ENCODE data around the gene LNP1. TPM values are rescaled to one million over a fixed set of nuclear protein-coding genes. Genes with fewer than 3 reads are reported as not detected.
A peak's percentile ranks its signal among the peaks of the same experiment; 100 is the strongest.

The LNP1 gene
- total RNA-seq, 2 experiments from 2014 or later: 1.9 to 2.4 TPM

DNA sequence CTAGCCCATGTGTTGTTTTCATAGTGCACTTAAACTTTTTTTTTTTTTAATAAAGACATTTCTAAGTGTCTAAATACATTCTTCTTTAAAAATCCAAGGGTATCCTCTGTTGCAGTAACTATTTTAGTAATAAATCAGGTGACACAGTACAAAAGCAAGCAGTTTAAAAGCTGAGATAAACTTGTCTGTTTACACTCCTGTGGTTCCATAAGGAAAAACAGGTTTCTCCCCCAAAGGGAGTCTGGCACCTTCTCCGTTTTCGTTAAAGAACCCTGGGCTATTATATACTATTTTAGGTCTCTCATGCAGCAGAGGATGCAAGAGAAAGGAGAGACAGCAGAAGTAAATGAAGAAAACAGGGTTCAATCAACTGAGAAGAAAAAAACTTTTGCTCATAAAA lies 47.9 kb downstream of the LNP1 start:
- CTCF ChIA-PET: interaction anchor here (0.7 to 1.5 kb wide), 3 partner anchors 14 to 132 kb away, joined by 4 to 5 read pairs (median 4); no protein-coding TSS in a partner anchor
- POLR2A ChIA-PET: no interaction called here
- H3K27ac Mint-ChIP-seq: no peak overlapping the region
- DNase-seq: no peak
- H3K27me3 Mint-ChIP-seq: no peaks in the 10 kb centered on the region
- no peaks in the 10 kb centered on the region for H3K4me1 Mint-ChIP-seq
- peaks cover 3% of the 10 kb centered on the region for H3K36me3 Mint-ChIP-seq (ENCODE audit: low read depth)
- H3K9me3 Mint-ChIP-seq: no peaks in the 10 kb centered on the region
- H3K4me3 Mint-ChIP-seq: no peak overlapping the region

DNA sequence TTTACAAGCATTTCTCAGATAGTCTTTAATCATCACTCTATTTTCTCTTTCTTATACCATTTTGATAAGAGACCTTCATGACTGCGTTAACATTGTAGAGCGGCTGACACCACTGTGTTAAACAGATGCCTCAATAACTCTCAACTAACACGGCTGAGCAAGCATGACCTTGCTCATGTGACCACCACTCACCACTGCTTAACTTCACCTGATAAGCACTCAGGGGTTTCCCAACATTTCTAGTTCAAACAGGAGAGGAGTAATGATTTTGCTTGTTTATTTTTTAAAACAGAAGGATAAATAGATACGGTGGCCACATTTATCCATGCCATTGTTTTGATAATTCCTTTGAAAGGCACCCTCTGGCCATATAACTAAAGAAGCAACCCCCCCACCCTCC lies 53.3 kb downstream of the LNP1 start:
- Mint-ChIP-seq H3K4me1 (peaks cover 6% of the 10 kb centered on the region), H3K9me3 (no peaks in the 10 kb centered on the region), H3K27me3 (no peaks in the 10 kb centered on the region), H3K27ac (no peak overlapping the region), H3K4me3 (no peak overlapping the region), H3K36me3 (ENCODE audit: low read depth) (no peaks in the 10 kb centered on the region)
- ChIA-PET CTCF (no interaction called here), POLR2A (no interaction called here)
- DNase-seq: no peak

DNA sequence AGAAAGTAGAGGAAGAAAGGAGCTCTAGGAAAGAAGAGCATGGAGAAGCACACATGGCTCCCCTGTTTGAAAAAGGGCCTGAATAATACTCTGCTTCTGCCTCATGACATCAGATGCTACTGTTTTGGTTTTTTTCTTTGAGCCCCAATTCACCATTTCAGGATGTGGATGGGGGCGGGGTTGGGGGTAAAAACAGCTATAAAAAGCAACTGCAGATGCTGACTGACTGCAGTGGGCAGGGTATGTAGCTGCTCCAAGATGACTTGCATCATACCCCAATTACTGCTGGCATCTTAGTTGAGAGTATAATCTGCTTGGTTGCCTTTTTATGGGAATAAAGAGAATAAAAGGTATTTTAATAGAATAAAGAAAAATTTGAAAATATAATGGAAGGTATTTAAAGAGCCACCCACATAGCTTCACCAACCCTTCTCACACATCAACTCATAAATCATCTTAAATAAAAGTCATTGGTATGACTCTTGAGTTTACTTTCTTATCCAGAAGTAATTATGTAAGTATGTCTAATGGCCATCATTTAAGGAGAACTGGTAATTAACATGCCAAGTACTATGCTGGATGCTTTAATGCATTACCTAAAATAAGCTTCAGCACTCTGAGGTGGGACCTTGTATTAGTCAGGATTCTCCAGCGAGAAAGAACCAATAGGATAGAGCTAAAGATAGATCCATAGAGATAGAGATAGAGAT lies 54.7 kb downstream of the LNP1 start:
- H3K36me3 Mint-ChIP-seq (ENCODE audit: low read depth): no peaks in the 10 kb centered on the region
- H3K9me3 Mint-ChIP-seq: no peaks in the 10 kb centered on the region
- POLR2A ChIA-PET: no interaction called here
- CTCF ChIA-PET: interaction anchor here (0.5 kb wide), 1 partner anchor 159 kb away, joined by 3 read pairs; no protein-coding TSS in a partner anchor
- no peak overlapping the region for H3K27ac Mint-ChIP-seq
- H3K27me3 Mint-ChIP-seq: no peaks in the 10 kb centered on the region
- H3K4me3 Mint-ChIP-seq: no peak overlapping the region
- peaks cover 6% of the 10 kb centered on the region for H3K4me1 Mint-ChIP-seq
- DNase-seq: no peak

DNA sequence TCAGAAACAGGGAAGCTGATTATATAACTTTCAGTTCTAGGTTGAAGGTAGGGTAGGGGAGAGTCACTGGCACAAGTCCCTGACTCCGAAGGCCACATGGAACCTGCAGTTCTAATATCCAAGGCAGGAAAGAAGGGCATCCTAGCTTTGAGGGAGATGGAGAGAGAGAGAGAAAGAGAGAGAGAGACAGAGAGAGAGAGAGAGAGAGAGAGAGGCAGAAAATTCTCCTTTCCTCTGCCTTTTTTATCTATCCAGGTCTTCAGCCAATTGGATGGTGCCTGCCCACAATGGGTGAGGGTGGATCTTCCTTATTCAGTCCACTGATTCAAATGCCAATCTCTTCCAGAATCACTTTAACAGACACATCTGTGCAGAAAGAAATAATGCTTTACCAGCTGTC lies 55.4 kb downstream of the LNP1 start:
- peaks cover 6% of the 10 kb centered on the region for H3K4me1 Mint-ChIP-seq
- no peak overlapping the region for H3K27ac Mint-ChIP-seq
- H3K36me3 Mint-ChIP-seq (ENCODE audit: low read depth): no peaks in the 10 kb centered on the region
- DNase-seq: no peak
- H3K9me3 Mint-ChIP-seq: no peaks in the 10 kb centered on the region
- no peaks in the 10 kb centered on the region for H3K27me3 Mint-ChIP-seq
- no peak overlapping the region for H3K4me3 Mint-ChIP-seq
- ChIA-PET CTCF (interaction anchor here (0.5 kb wide), 1 partner anchor 159 kb away, joined by 3 read pairs; no protein-coding TSS in a partner anchor), POLR2A (no interaction called here)

DNA sequence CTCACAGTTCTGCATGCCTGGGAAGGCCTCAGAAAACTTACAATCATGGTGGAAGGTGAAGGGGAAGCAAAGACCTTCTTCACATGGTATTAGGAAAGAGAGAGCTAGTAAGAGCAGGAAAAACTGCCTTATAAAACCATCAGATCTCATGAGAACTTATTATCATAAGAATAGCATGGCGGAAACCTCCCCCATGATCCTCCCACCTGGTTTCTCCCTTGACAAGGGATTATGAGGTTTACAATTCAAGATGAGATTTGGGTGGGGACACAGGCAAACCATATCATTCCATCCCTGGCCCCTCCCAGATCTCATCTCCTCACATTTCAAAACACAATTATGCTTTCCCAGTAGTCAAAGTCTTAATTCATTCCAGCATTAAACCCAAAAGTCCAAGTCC lies 56.5 kb downstream of the LNP1 start:
- H3K27ac Mint-ChIP-seq: no peak overlapping the region
- no peak overlapping the region for H3K4me3 Mint-ChIP-seq
- no peaks in the 10 kb centered on the region for H3K27me3 Mint-ChIP-seq
- CTCF ChIA-PET: no interaction called here
- H3K4me1 Mint-ChIP-seq: peaks cover 6% of the 10 kb centered on the region
- DNase-seq: no peak
- H3K36me3 Mint-ChIP-seq (ENCODE audit: low read depth): no peaks in the 10 kb centered on the region
- H3K9me3 Mint-ChIP-seq: no peaks in the 10 kb centered on the region
- POLR2A ChIA-PET: no interaction called here

DNA sequence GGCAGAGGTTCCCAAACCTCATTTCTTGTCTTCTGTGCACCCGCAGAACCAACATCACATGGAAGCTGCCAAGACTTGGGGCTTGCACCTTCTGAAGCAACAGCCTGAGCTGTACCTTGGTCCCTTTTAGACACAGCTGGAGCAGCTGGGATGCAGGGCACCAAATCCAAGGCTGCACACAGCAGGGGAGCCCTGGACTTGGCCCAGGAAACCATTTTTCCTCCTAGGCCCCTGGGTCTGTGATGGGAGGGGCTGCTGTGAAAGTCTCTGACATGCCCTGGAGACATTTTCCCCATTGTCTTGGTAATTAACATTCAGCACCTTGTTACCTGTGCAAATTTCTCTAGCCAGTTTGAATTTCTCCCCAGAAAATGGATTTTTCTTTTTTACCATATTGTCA lies 57.5 kb downstream of the LNP1 start:
- H3K27me3 Mint-ChIP-seq: no peaks in the 10 kb centered on the region
- H3K27ac Mint-ChIP-seq: no peak overlapping the region
- DNase-seq: no peak
- H3K9me3 Mint-ChIP-seq: no peaks in the 10 kb centered on the region
- H3K4me3 Mint-ChIP-seq: no peak overlapping the region
- ChIA-PET POLR2A (no interaction called here), CTCF (no interaction called here)
- H3K36me3 Mint-ChIP-seq (ENCODE audit: low read depth): no peaks in the 10 kb centered on the region
- H3K4me1 Mint-ChIP-seq: peaks cover 6% of the 10 kb centered on the region

DNA sequence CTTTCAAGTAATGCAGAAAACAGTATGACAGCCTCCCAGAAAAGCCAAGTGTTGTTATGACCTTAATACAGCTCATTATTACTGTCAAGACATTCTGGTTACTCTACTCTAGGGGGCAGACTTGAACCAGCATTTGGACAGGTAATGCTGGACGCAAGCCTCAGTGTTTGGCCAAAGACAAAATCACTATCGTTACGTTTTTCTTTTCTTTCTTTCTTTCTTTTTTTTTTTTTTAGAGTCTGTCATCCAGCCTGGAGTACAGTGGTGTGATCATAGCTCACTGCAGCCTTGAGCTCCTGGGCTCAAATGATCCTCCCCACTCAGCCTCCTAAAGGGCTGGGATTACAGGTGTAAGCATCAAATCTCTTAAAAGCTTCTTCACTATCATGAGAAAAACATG lies 61.7 kb downstream of the LNP1 start:
- DNase-seq: no peak
- Mint-ChIP-seq H3K36me3 (ENCODE audit: low read depth) (no peaks in the 10 kb centered on the region), H3K4me3 (no peak overlapping the region), H3K27me3 (no peaks in the 10 kb centered on the region), H3K4me1 (peaks cover 16% of the 10 kb centered on the region), H3K27ac (no peak overlapping the region), H3K9me3 (peaks cover 3% of the 10 kb centered on the region)
- ChIA-PET POLR2A (no interaction called here), CTCF (interaction anchor here (0.5 to 3.9 kb wide), 32 partner anchors 8 to 1542 kb away, joined by 3 to 70 read pairs (median 4); partner anchors contain the start of gene TMEM45A)

GRCh38 chr3:100463646-100464155 lies 62.4 kb downstream of the LNP1 start:
- Mint-ChIP-seq H3K27me3 (no peaks in the 10 kb centered on the region), H3K27ac (no peak overlapping the region), H3K9me3 (peaks cover 8% of the 10 kb centered on the region), H3K4me1 (peaks cover 16% of the 10 kb centered on the region), H3K4me3 (no peak overlapping the region), H3K36me3 (ENCODE audit: low read depth) (no peaks in the 10 kb centered on the region)
- DNase-seq: no peak
- POLR2A ChIA-PET: no interaction called here
- CTCF ChIA-PET: interaction anchor here (0.6 to 3.9 kb wide), 10 partner anchors 29 to 1180 kb away, joined by 3 to 70 read pairs (median 4); partner anchors contain the start of gene TMEM45A

DNA sequence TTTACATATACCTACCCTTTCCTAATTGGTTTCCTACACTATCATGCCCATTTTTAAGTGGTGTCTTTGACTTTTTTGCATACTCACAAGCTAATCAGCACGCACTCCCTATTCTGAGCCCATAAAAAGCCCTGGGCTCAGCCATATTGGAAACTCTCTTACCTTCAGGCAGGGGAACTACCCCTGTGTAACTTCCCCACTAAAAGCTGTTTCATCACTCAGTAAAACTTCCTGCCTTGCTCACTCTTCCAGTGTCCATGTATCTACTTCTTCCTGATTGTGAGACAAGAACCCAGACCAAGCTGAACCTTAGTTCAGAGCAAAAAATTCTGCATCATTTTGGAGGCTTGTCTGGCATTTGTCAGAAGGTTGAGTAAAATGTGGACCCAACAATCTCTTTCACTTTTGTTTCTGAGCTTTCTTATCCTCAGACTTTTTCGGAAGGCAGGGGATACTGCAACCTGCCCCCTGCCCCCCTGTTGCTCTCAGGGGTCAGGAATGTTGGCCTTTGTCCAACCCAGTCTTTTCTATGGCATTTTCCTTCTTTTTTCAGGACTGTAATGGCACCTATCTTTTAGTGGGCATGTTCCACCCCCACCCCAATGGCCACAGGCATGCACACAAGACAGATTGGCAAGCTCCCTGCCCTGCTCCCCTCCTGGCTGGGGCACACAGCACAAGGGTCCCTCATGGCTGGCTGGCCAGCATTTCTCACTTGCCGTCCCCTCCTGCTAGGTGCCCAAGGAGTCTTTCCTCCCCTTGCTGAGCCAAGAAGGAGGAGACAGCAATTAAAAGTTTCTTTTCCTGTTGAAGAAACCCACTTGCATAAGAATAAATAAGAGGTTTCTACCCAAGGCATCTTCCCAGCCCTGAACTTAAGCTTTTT lies 64.8 kb downstream of the LNP1 start:
- H3K27ac Mint-ChIP-seq: peak overlapping the region; percentile 55
- peaks cover 19% of the 10 kb centered on the region for H3K9me3 Mint-ChIP-seq
- peak overlapping the region; percentile 44 for H3K4me3 Mint-ChIP-seq
- H3K36me3 Mint-ChIP-seq (ENCODE audit: low read depth): no peaks in the 10 kb centered on the region
- CTCF ChIA-PET: interaction anchor here (0.6 to 1.5 kb wide), 5 partner anchors 26 to 1277 kb away, joined by 3 to 5 read pairs (median 3); partner anchors contain the start of gene TMEM45A
- H3K27me3 Mint-ChIP-seq: no peaks in the 10 kb centered on the region
- POLR2A ChIA-PET: interaction anchor here (0.6 to 2.1 kb wide), 3 partner anchors 21 to 243 kb away, joined by 3 to 10 read pairs (median 3); partner anchors contain the start of genes LNP1, TFG and TOMM70
- peaks cover 16% of the 10 kb centered on the region for H3K4me1 Mint-ChIP-seq
- no peak for DNase-seq

GRCh38 chr3:100467133-100467532 lies 65.8 kb downstream of the LNP1 start:
- Mint-ChIP-seq H3K27ac (no peak overlapping the region), H3K36me3 (ENCODE audit: low read depth) (no peaks in the 10 kb centered on the region), H3K27me3 (no peaks in the 10 kb centered on the region), H3K9me3 (peaks cover 19% of the 10 kb centered on the region), H3K4me3 (no peak overlapping the region), H3K4me1 (peaks cover 16% of the 10 kb centered on the region)
- no peak for DNase-seq
- CTCF ChIA-PET: no interaction called here
- POLR2A ChIA-PET: no interaction called here

- ChIA-PET POLR2A (no interaction called here), CTCF (no interaction called here)
- Mint-ChIP-seq H3K4me3 (no peak overlapping the region), H3K9me3 (peaks cover 19% of the 10 kb centered on the region), H3K27ac (no peak overlapping the region), H3K36me3 (ENCODE audit: low read depth) (no peaks in the 10 kb centered on the region), H3K4me1 (peaks cover 16% of the 10 kb centered on the region), H3K27me3 (no peaks in the 10 kb centered on the region)
- no peak for DNase-seq
Observed at GRCh38 chr3:100468676-100469075, 67.3 kb downstream of the LNP1 start.

- Mint-ChIP-seq H3K36me3 (ENCODE audit: low read depth) (no peaks in the 10 kb centered on the region), H3K4me3 (no peak overlapping the region), H3K27me3 (no peaks in the 10 kb centered on the region), H3K27ac (no peak overlapping the region), H3K4me1 (peaks cover 8% of the 10 kb centered on the region), H3K9me3 (peaks cover 19% of the 10 kb centered on the region)
- POLR2A ChIA-PET: no interaction called here
- DNase-seq: no peak
- CTCF ChIA-PET: interaction anchor here (0.6 kb wide), 1 partner anchor 8 kb away, joined by 3 read pairs; no protein-coding TSS in a partner anchor
Observed at GRCh38 chr3:100470951-100471350, 69.6 kb downstream of the LNP1 start.

GRCh38 chr3:100471444-100471843 lies 70.1 kb downstream of the LNP1 start:
- ChIA-PET POLR2A (no interaction called here), CTCF (interaction anchor here (0.6 kb wide), 1 partner anchor 8 kb away, joined by 3 read pairs; no protein-coding TSS in a partner anchor)
- Mint-ChIP-seq H3K36me3 (ENCODE audit: low read depth) (no peaks in the 10 kb centered on the region), H3K9me3 (peaks cover 19% of the 10 kb centered on the region), H3K4me3 (no peak overlapping the region), H3K4me1 (peaks cover 3% of the 10 kb centered on the region), H3K27ac (no peak overlapping the region), H3K27me3 (no peaks in the 10 kb centered on the region)
- DNase-seq: no peak
